Thymus (tissue), 11 donors: ENCODE measurements around the gene HS6ST3. TPM values are rescaled to one million over a fixed set of nuclear protein-coding genes. Genes with fewer than 3 reads are reported as not detected.

Experiments used
- DNase-seq, 9 donors: peaks; one replicate each; pipeline ENCODE4 v3.0.0-alpha.2; 2013; ENCODE audit warnings: low spot score in 9 of 9, low read depth in 6 of 9, missing footprints in 1 of 9
- H3K27ac ChIP-seq, 2 donors: one replicate each; pipeline ENCODE4 v1.5.1; 2013; ENCODE audit warnings: control low read depth in 1 of 2, low read depth in 1 of 2, low read length in 1 of 2, mild to moderate bottlenecking in 1 of 2, moderate library complexity in 1 of 2
- H3K27me3 ChIP-seq, 2 donors: one replicate each; pipeline ENCODE4 v1.5.1; 2013; ENCODE audit warnings: low read length in 1 of 2; ENCODE audit not compliant: control insufficient read depth in 2 of 2, insufficient read depth in 1 of 2
- H3K36me3 ChIP-seq, 2 donors: one replicate each; pipeline ENCODE4 v1.5.1; 2013; ENCODE audit warnings: low read length in 1 of 2, mild to moderate bottlenecking in 1 of 2, moderate library complexity in 1 of 2; ENCODE audit not compliant: control insufficient read depth in 2 of 2, insufficient read depth in 2 of 2
- H3K4me1 ChIP-seq, 2 donors: one replicate each; pipeline ENCODE4 v1.5.1; 2013; ENCODE audit warnings: low read length in 2 of 2; ENCODE audit not compliant: control insufficient read depth in 2 of 2, insufficient read depth in 2 of 2
- H3K4me3 ChIP-seq, 2 donors: one replicate each; pipeline ENCODE4 v1.5.1; 2013; ENCODE audit warnings: low read length in 2 of 2, control low read depth in 1 of 2, mild to moderate bottlenecking in 1 of 2
- H3K9me3 ChIP-seq, 2 donors: one replicate each; pipeline ENCODE4 v1.5.1; 2013; ENCODE audit warnings: low read length in 1 of 2, mild to moderate bottlenecking in 1 of 2; ENCODE audit not compliant: control insufficient read depth in 2 of 2, insufficient read depth in 1 of 2
- WGBS: extraction: QIAGEN DNeasy Blood & Tissue Kit; methylation state at CpG from one replicate; pipeline ENCODE4 v1.1.7; 2013; 5-methylcytosine and 5-hydroxymethylcytosine counted together
- polyA plus RNA-seq: library from polyadenylated mRNA; stranded (reverse); fragments of 200-250 nt; gene quantifications from one replicate; pipeline ENCODE4 v1.2.3, GENCODE V29; 2013
- total RNA-seq: library from RNA; stranded (reverse); fragments of 120-200 nt; gene quantifications from one replicate; pipeline ENCODE4 v1.2.4, GENCODE V29; 2013
- donor health status: healthy.

The HS6ST3 gene
- total and polyA plus RNA-seq, 2 donors: 0.05 to 0.07 TPM

DNA sequence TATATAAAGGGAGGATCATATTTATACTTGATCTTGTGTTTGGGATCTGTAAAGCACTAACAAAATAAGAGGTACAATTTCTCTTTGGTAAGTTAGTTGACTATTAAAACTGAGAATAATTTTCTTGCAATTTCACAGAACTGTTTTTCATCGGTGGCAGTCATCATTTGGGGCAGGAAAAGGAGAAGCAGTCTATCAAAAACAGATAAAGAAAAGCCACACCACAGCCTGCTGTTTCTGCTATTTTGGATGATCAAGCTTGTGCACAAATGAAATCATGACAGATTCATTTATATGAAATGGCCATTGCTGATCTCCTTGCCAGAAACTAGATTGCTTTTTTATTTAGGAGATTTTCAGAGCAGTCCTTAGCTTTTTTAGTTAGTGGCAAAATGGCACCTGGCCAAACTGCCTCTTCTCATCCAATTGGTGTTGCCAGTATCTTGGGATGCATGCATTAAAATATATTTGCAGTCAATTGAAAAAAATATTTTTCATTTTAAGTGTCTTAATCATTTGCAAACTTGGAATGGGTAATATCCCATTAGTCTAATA is 326.0 kb downstream of the HS6ST3 start:
- Histone ChIP-seq H3K4me3 (no peak overlapping the region), H3K27me3 (no peaks in the 10 kb centered on the region), H3K9me3 (no peaks in the 10 kb centered on the region), H3K4me1 (no peaks in the 10 kb centered on the region), H3K36me3 (no peaks in the 10 kb centered on the region), H3K27ac (no peak overlapping the region)
- 2% methylated on average over 1 of the region's 1 CpG for WGBS
- no peak for DNase-seq

DNA sequence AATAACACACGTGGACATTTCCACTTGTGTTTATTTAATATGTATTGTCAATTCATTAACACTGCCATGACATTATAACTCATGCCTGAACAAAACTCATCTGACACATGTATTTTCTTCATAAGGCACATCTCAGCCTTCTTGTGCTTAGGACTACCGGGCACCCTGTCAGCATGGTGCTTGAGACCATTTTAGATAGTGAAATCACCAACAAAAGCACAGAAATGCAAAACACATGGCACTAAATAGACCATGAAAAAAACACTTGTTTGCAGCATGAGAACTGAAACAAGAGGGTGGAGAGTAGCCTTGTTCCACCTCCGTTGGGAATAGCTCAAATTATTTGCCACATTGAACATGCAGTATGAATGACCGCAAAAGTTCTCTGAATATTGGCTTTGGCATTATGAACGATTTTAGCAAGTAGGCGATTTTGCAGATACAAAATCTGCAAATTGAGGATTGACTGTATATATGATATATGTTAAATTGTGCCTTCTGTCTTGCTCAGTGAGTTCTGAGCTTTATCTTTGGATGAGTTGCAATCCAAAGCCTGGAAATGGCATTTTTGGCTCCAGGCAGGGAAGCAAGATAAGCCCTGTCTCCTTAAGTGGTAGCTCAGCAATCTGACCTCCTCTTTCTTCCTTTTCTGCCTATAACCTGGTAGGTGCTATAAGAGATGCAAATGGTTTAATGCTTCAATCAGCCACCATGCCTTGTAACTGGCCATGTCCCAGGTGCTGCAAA is 328.2 kb downstream of the HS6ST3 start:
- Histone ChIP-seq H3K36me3 (no peaks in the 10 kb centered on the region), H3K27ac (no peak overlapping the region), H3K9me3 (no peaks in the 10 kb centered on the region), H3K4me3 (no peak overlapping the region), H3K4me1 (no peaks in the 10 kb centered on the region), H3K27me3 (no peaks in the 10 kb centered on the region)
- WGBS: 84% methylated on average over 6 of the region's 6 CpGs
- DNase-seq: no peak

DNA sequence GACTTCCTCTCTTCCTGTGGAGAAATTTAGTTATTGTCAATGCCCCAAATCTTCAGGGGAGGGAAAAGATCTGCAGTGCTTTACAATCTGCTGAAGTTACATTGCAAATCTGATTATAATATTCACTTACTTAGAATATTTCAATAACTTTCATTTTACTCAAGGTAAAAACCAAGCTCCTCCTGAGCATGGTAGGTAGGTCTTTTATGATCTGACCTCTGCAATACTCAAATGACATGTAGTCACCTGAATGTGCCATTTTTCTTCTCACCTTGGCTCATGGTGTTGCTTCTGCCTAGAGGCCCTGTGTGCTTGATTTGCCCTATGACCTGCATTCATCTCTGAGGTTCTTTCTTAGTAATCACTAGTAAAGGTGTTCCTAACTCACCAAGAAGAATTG is 331.4 kb downstream of the HS6ST3 start:
- Histone ChIP-seq H3K27ac (no peak overlapping the region), H3K4me3 (no peak overlapping the region), H3K9me3 (no peaks in the 10 kb centered on the region), H3K36me3 (no peaks in the 10 kb centered on the region), H3K27me3 (no peaks in the 10 kb centered on the region), H3K4me1 (no peaks in the 10 kb centered on the region)
- DNase-seq: no peak

DNA sequence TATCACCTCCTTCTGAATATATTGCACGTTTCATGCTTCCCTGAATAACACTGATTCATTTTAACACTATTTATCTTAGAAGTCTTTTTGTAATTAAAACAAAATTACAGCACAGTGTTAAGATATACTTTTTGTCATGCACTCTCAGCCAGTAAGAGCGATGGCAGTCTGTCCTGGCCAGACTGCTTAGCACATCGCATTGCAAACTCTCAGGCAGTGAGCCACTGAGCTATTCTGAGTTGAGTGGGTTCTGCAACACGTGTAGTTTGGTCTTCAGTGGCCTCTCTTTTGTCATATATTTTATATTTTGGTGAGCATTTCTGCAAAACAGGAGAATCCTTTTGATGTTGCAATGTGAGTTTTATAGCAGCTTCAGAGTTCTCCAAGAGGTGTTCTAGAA is 332.1 kb downstream of the HS6ST3 start:
- Histone ChIP-seq H3K4me3 (no peak overlapping the region), H3K27me3 (no peaks in the 10 kb centered on the region), H3K27ac (no peak overlapping the region), H3K36me3 (no peaks in the 10 kb centered on the region), H3K9me3 (no peaks in the 10 kb centered on the region), H3K4me1 (no peaks in the 10 kb centered on the region)
- 89% methylated on average over 4 of the region's 4 CpGs for WGBS
- DNase-seq: no peak

DNA sequence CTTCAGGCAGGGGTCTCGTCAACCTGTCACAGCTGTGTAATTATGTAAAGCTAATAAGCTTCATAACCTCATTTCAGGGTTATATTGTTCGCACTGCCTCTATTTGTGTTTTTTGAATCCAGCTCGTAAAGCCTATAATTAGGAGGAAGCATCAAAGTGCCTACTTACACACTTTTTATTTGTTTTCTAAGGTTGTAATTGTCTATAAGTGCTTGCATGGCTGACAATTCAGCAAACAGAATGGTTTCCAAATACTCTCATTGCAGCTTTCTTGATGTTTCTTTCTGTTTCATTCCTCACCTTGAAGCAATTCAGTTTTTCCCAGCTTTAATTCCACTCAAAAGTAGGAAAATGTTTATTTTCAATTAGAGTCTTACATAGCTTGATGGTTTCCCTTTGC is 336.3 kb downstream of the HS6ST3 start:
- H3K9me3 ChIP-seq: no peaks in the 10 kb centered on the region
- H3K4me3 ChIP-seq: no peak overlapping the region
- 98% methylated on average over 3 of the region's 3 CpGs for WGBS
- no peak for DNase-seq
- H3K27ac ChIP-seq: no peak overlapping the region
- no peaks in the 10 kb centered on the region for H3K36me3 ChIP-seq
- no peaks in the 10 kb centered on the region for H3K27me3 ChIP-seq
- H3K4me1 ChIP-seq: no peaks in the 10 kb centered on the region

DNA sequence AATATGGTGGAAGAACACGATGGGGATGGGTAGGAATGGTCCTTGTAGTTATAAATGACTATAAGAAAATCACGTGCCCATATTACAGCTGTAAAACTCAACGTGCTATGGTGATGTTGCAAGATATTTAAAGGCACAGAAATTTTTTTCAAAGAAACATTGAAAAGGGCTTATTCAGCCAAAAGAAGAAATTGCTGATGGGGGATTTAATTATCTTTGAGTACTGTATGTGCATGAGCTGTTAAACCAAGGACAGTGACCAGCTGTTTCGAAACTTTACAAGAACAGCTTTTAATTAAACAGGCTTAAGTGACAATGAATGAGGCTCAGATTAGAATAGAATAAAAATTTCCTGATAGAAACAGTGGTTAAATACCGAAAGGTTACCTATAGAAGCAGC is 339.0 kb downstream of the HS6ST3 start:
- no peak for DNase-seq
- 89% methylated on average over 5 of the region's 5 CpGs for WGBS
- no peaks in the 10 kb centered on the region for H3K9me3 ChIP-seq
- H3K27me3 ChIP-seq: no peaks in the 10 kb centered on the region
- H3K27ac ChIP-seq: no peak overlapping the region
- no peak overlapping the region for H3K4me3 ChIP-seq
- H3K36me3 ChIP-seq: no peaks in the 10 kb centered on the region
- H3K4me1 ChIP-seq: no peaks in the 10 kb centered on the region

DNA sequence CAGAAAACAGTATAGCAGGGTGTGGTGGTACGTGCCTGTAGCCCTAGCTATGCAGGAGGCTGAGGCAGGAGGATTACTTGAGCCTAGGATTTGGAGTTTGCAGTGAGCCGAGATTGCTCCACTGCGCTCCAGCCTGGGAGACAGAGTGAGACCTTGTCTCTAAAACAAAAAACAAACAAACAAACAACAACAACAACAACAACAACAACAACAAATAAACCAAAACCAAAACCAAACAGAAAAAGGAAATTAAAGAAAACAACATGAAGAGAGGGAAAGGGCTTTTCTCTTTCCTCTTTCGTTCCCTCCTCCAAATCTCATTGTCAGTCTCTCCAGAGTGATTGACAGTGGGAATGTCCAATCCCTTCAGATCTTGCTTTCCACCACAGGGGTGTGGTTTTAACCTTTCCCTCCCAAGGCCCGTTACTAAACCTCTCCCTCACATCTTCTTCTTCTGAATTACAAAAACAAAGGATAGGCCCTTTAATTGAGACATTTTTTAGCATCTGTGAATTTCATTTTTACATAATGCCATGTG is 341.2 kb downstream of the HS6ST3 start:
- Histone ChIP-seq H3K27ac (no peak overlapping the region), H3K4me3 (no peak overlapping the region), H3K36me3 (no peaks in the 10 kb centered on the region), H3K4me1 (no peaks in the 10 kb centered on the region), H3K9me3 (peaks cover 0 to 4% of the 10 kb centered on the region in 2 donors), H3K27me3 (no peaks in the 10 kb centered on the region)
- no peak for DNase-seq
- 87% methylated on average over 5 of the region's 5 CpGs for WGBS

DNA sequence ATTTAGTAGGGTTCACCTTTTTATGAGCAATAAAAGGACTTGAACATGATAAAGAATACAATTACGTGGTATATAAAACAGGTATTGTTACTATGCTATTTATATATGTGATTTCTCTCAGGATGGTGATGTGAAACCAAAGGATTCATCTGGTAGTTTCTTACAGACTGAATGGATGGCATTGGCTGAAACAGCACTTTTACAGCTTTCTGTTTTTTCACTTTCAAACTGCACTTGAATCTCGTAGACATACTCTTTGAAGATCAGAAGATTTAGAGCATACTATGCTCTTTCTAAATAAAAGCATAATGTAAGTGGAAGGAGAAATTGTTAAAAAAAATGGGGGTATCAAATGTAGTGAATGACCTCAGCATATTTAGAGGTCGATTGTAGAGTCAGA is 354.8 kb downstream of the HS6ST3 start:
- WGBS: 71% methylated on average over 3 of the region's 3 CpGs

DNA sequence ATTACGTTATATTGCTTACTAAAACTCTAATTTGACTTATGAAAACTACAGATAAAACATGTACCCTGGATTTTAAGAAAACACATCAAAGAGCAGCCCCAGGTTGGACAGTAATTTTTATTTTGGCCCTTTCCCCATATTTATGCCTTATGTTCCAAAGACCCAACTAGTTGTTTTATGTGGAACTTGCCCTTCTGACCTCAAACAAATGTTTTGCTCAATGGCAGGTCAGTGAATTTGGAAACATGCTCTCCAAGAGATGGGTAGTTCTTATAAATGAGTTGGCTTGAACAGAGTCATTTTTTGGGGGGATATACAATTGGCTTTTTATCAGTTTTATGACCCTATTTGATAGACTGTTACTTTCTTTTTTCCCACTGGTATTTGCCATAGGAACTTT is 360.0 kb downstream of the HS6ST3 start:
- no peak for DNase-seq
- H3K9me3 ChIP-seq: no peaks in the 10 kb centered on the region
- no peaks in the 10 kb centered on the region for H3K27me3 ChIP-seq
- no peak overlapping the region for H3K27ac ChIP-seq
- H3K4me1 ChIP-seq: no peaks in the 10 kb centered on the region
- no peak overlapping the region for H3K4me3 ChIP-seq
- H3K36me3 ChIP-seq: no peaks in the 10 kb centered on the region
- WGBS: 85% methylated on average over 1 of the region's 1 CpG

More for the DNA sequence above, 354.8 kb downstream of the HS6ST3 start:
- no peaks in the 10 kb centered on the region for H3K36me3 ChIP-seq
- H3K27ac ChIP-seq: no peak overlapping the region
- H3K27me3 ChIP-seq: no peaks in the 10 kb centered on the region
- H3K4me1 ChIP-seq: no peaks in the 10 kb centered on the region
- no peak for DNase-seq
- H3K9me3 ChIP-seq: no peaks in the 10 kb centered on the region
- no peak overlapping the region for H3K4me3 ChIP-seq
